ENCODE results near the gene SURF6.

DNA sequence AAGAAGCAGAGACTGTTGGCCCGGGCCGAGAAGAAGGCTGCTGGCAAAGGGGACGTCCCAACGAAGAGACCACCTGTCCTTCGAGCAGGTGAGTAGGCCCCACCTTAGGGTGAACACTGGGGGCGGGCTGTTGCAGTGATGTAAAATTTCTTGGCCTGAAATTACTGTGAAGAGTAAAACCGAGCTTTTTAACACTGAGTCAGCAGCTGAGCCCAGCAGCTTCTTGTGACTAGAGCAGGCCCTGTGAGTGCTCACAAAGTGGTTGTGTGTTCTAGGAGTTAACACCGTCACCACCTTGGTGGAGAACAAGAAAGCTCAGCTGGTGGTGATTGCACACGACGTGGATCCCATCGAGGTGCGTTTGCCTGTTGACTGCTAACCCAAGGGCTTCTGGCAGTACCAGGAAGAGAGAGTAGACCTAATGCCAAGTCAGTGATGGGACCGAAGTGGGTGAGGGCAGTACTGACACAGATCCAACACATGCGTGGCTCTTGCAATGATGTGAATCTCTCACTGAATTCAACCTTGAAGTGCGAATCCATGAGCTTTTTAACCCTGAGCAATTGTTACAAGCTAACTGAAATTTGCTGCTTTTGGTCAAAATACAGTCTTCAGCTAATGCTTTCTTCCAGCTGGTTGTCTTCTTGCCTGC, 14.1 kb upstream of the SURF6 start:
- TF ChIP-seq, protein P1, sequence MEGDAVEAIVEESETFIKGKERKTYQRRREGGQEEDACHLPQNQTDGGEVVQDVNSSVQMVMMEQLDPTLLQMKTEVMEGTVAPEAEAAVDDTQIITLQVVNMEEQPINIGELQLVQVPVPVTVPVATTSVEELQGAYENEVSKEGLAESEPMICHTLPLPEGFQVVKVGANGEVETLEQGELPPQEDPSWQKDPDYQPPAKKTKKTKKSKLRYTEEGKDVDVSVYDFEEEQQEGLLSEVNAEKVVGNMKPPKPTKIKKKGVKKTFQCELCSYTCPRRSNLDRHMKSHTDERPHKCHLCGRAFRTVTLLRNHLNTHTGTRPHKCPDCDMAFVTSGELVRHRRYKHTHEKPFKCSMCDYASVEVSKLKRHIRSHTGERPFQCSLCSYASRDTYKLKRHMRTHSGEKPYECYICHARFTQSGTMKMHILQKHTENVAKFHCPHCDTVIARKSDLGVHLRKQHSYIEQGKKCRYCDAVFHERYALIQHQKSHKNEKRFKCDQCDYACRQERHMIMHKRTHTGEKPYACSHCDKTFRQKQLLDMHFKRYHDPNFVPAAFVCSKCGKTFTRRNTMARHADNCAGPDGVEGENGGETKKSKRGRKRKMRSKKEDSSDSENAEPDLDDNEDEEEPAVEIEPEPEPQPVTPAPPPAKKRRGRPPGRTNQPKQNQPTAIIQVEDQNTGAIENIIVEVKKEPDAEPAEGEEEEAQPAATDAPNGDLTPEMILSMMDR (IDR thresholded peaks at IDR 0.05; ENCODE audit: poor library complexity), result no peak
- TF ChIP-seq EZH2 (IDR thresholded peaks at IDR 0.05; ENCODE audit: borderline replicate concordance), result no peak
